CD14-positive monocyte (primary cell): Measurements from ENCODE around the gene BANP. TPM values are rescaled to one million over a fixed set of nuclear protein-coding genes. Genes with fewer than 3 reads are reported as not detected.

Source experiments
- DNase-seq, 3 donors: peaks; one replicate each; pipeline ENCODE4 v3.0.0-alpha.2; 2011 to 2022
- H2AFZ ChIP-seq: 2 replicates; pipeline ENCODE4 v1.6.0; 2012; ENCODE audit warnings: mild to moderate bottlenecking, low read depth, low read length, inconsistent platforms; ENCODE audit not compliant: insufficient read depth, poor library complexity, severe bottlenecking
- H3K27ac ChIP-seq, 2 donors: 1 replicate in 1 of 2; 2 replicates in 1 of 2; pipeline ENCODE4 v1.5.1; 2012 to 2013; ENCODE audit warnings: low read length in 2 of 2, control low read depth in 1 of 2, inconsistent platforms in 1 of 2, low read depth in 1 of 2, mild to moderate bottlenecking in 1 of 2
- H3K27me3 ChIP-seq, 2 donors: one replicate each; pipeline versions ENCODE4 v1.6.0 to v1.6.1; 2011 to 2013; ENCODE audit warnings: low read length in 2 of 2; ENCODE audit not compliant: control insufficient read depth in 2 of 2, insufficient read depth in 2 of 2
- H3K36me3 ChIP-seq, 2 donors: replicated peaks in 1 of 2; 1 replicate in 1 of 2; 2 replicates in 1 of 2; pipeline versions ENCODE4 v1.5.1 to v1.6.1; 2012 to 2013; ENCODE audit warnings: low read length in 2 of 2, control low read depth in 1 of 2, inconsistent platforms in 1 of 2, mild to moderate bottlenecking in 1 of 2; ENCODE audit not compliant: insufficient read depth in 2 of 2, control insufficient read depth in 1 of 2
- H3K4me1 ChIP-seq, 2 donors: 1 replicate in 1 of 2; 2 replicates in 1 of 2; pipeline versions ENCODE4 v1.5.1 to v1.6.1; 2012 to 2013; ENCODE audit warnings: low read length in 2 of 2, control low read depth in 1 of 2, inconsistent platforms in 1 of 2, mild to moderate bottlenecking in 1 of 2, moderate library complexity in 1 of 2; ENCODE audit not compliant: insufficient read depth in 2 of 2, control insufficient read depth in 1 of 2
- H3K4me2 ChIP-seq: replicated peaks from 2 replicates; pipeline ENCODE3; 2012; ENCODE audit warnings: low read length, moderate library complexity, mild to moderate bottlenecking; ENCODE audit not compliant: poor library complexity, severe bottlenecking; ENCODE audit errors: extremely low read depth
- H3K4me3 ChIP-seq, 3 experiments: fragments of 200-600 bp in 1 of 3; sonication (generic) in 1 of 3; replicated peaks in 1 of 3; 1 replicate in 2 of 3; 2 replicates in 1 of 3; pipeline ENCODE4 v1.5.1; 2011 to 2013; ENCODE audit warnings: low read length in 3 of 3, mild to moderate bottlenecking in 3 of 3, control low read depth in 2 of 3, low read depth in 2 of 3, inconsistent platforms in 1 of 3, moderate library complexity in 1 of 3
- H3K79me2 ChIP-seq: 2 replicates; pipeline ENCODE4 v1.6.0; 2012; ENCODE audit warnings: mild to moderate bottlenecking, control low read depth, inconsistent platforms, low read length, moderate library complexity; ENCODE audit not compliant: insufficient read depth
- H3K9ac ChIP-seq: 2 replicates; pipeline ENCODE4 v1.6.0; 2017; ENCODE audit warnings: low read length, mild to moderate bottlenecking; ENCODE audit not compliant: insufficient read depth, poor library complexity, severe bottlenecking
- H3K9me3 ChIP-seq, 2 donors: replicated peaks in 1 of 2; 1 replicate in 1 of 2; 2 replicates in 1 of 2; pipeline versions ENCODE4 v1.5.1 to v1.6.1; 2012 to 2013; ENCODE audit warnings: low read length in 2 of 2, control low read depth in 1 of 2; ENCODE audit not compliant: control insufficient read depth in 1 of 2, insufficient read depth in 1 of 2
- H4K20me1 ChIP-seq: 2 replicates; pipeline ENCODE4 v1.6.0; 2012; ENCODE audit warnings: mild to moderate bottlenecking, low read length, control low read depth, moderate library complexity; ENCODE audit not compliant: insufficient read depth
- H3K27ac Mint-ChIP-seq, 7 donors: one replicate each; pipeline ENCODE4 v1.8.0; 2020; ENCODE audit warnings: mild to moderate bottlenecking in 7 of 7, mixed read lengths in 7 of 7, moderate library complexity in 6 of 7, inconsistent platforms in 2 of 7
- H3K27me3 Mint-ChIP-seq, 3 donors: one replicate each; pipeline ENCODE4 v1.8.0; 2021 to 2022; ENCODE audit warnings: low read depth in 3 of 3, mild to moderate bottlenecking in 3 of 3, mixed read lengths in 3 of 3, moderate library complexity in 3 of 3, inconsistent platforms in 1 of 3
- H3K36me3 Mint-ChIP-seq, 2 donors: one replicate each; pipeline ENCODE4 v1.8.0; 2020; ENCODE audit warnings: mixed read lengths in 2 of 2, inconsistent platforms in 1 of 2, mild to moderate bottlenecking in 1 of 2
- H3K4me1 Mint-ChIP-seq: one replicate; pipeline ENCODE4 v1.8.0; 2020; ENCODE audit warnings: mild to moderate bottlenecking, mixed read lengths
- H3K4me3 Mint-ChIP-seq, 2 donors: one replicate each; pipeline ENCODE4 v1.8.0; 2020; ENCODE audit warnings: mild to moderate bottlenecking in 2 of 2, mixed read lengths in 2 of 2, moderate library complexity in 1 of 2
- H3K9me3 Mint-ChIP-seq, 7 donors: one replicate each; pipeline ENCODE4 v1.8.0; 2020 to 2022; ENCODE audit warnings: mixed read lengths in 7 of 7, mild to moderate bottlenecking in 6 of 7, moderate library complexity in 6 of 7, inconsistent platforms in 2 of 7
- WGBS: methylation state at CpG from one replicate; pipeline ENCODE4 v1.1.5; 2013; ENCODE audit warnings: missing lambda C conversion rate; ENCODE audit not compliant: insufficient coverage; 5-methylcytosine and 5-hydroxymethylcytosine counted together
- intact Hi-C, 2 donors: fragments of 100-400 bp; cut with micrococcal nuclease; formaldehyde crosslinking; loops; one replicate each; pipeline versions ENCODE4 v1.15.0 to v1.15.1; 2023
- polyA plus RNA-seq, 3 donors: library from polyadenylated mRNA; depleted of rRNA in 1 of 3; unstranded in 2 of 3; stranded (reverse) in 1 of 3; fragments of 300-500 nt in 2 of 3; fragments of >200 nt in 1 of 3; fragmentation: Illumina TruSeq in 2 of 3; gene quantifications; 1 replicate in 2 of 3; 2 replicates in 1 of 3; pipeline ENCODE4 v1.2.3, GENCODE V29; 2012 to 2021
- TF ChIP-seq, protein P1 (sequence below): fragments of 200-600 bp; IDR thresholded peaks from one replicate; pipeline ENCODE4 v1.8.0; 2022; ENCODE audit warnings: antibody characterized with exemption, mild to moderate bottlenecking

The BANP gene
- polyA plus RNA-seq, 3 donors = 10.1 to 40.9 (median 11.7) TPM

DNA sequence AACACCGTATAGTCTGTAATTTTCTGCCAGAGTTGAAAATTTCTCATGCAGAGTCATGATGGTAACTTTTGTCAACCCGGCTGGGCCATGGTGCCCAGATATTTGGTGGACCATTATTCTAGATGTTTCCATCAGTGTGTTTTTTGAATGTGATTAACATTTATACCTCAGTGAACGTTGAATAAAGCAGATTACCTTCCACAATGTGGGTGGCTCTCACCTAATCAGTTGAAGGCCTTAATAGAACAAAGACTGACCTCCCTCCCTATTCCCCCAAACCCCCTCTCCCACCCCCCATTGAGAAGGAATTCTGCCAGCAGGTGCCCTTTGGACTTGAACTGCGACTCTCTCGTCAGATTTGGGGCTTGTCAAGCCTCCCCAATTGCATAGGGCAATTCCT, 8.6 kb upstream of the BANP start:
- Mint-ChIP-seq H3K27me3 (peaks cover 0 to 4% (median 2%) of the 10 kb centered on the region in 3 donors), H3K9me3 (peaks cover 0 to 3% (median 0%) of the 10 kb centered on the region in 7 donors), H3K4me3 (no peak overlapping the region), H3K36me3 (no peaks in the 10 kb centered on the region), H3K27ac (no peak overlapping the region), H3K4me1 (peaks cover 21% of the 10 kb centered on the region)
- Histone ChIP-seq H3K4me1 (peaks cover 13 to 17% of the 10 kb centered on the region in 2 donors), H3K4me3 (no peak overlapping the region), H3K36me3 (no peaks in the 10 kb centered on the region), H3K79me2 (no peaks in the 10 kb centered on the region), H3K27ac (no peak overlapping the region), H3K9ac (no peak overlapping the region), H3K9me3 (no peaks in the 10 kb centered on the region), H2AFZ (no peak overlapping the region), H3K27me3 (no peaks in the 10 kb centered on the region), H3K4me2 (no peak overlapping the region), H4K20me1 (no peaks in the 10 kb centered on the region)
- DNase-seq = no peak
- WGBS = no CpG with 5 or more reads among the region's 5 CpGs
- intact Hi-C loops = no loop called here
- TF ChIP-seq, protein P1, sequence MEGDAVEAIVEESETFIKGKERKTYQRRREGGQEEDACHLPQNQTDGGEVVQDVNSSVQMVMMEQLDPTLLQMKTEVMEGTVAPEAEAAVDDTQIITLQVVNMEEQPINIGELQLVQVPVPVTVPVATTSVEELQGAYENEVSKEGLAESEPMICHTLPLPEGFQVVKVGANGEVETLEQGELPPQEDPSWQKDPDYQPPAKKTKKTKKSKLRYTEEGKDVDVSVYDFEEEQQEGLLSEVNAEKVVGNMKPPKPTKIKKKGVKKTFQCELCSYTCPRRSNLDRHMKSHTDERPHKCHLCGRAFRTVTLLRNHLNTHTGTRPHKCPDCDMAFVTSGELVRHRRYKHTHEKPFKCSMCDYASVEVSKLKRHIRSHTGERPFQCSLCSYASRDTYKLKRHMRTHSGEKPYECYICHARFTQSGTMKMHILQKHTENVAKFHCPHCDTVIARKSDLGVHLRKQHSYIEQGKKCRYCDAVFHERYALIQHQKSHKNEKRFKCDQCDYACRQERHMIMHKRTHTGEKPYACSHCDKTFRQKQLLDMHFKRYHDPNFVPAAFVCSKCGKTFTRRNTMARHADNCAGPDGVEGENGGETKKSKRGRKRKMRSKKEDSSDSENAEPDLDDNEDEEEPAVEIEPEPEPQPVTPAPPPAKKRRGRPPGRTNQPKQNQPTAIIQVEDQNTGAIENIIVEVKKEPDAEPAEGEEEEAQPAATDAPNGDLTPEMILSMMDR = no peak

DNA sequence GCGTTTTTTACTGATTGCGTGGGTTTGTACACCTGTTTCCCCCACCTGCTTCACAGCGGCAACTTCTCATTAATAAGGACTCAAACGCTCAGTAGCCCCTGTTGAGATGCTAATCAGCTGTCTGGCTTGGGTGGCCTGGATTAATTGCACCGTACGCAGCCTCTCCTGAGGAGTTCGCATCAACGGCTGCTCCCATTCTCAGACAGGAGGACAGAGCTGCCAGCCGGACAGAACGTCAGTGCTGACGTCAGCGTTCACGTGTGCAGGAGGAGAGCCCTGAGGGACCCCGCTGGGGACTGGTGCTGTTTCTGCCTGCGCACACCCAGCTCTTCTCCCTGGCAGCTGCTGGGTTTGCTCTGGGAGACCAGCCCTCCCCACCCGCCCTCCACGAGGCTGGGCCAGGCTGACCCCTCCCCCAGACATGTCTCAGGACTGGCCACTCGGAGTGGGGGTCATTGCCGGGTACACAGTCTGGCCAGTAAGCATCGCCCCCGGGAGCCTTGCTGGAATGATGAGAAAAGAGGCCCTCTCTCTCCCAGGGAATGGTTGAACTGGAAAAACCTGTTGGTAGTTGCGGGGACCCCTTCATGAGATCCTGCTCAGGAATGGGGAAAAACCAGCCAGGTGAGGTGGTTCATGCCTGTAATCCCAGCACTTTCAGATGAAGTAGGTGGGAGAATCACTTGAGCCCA, 5.7 kb upstream of the BANP start:
- H3K36me3 ChIP-seq = no peaks in the 10 kb centered on the region
- H3K9me3 ChIP-seq = no peaks in the 10 kb centered on the region
- peak overlapping the region; percentile 81 for H2AFZ ChIP-seq
- intact Hi-C loops = no loop called here
- Mint-ChIP-seq H3K36me3 (no peaks in the 10 kb centered on the region), H3K27me3 (peaks cover 0 to 2% (median 2%) of the 10 kb centered on the region in 3 donors), H3K9me3 (no peaks in the 10 kb centered on the region), H3K4me3 (peak overlapping the region; percentile 78 to 83), H3K4me1 (peaks cover 40% of the 10 kb centered on the region), H3K27ac (peak overlapping the region in 6 of 7 donors; percentile 58 to 84 (median 72))
- peak overlapping the region; percentile 54 for H3K9ac ChIP-seq
- WGBS = 31% methylated on average over 15 of the region's 22 CpGs
- H4K20me1 ChIP-seq = no peaks in the 10 kb centered on the region
- H3K27ac ChIP-seq = peak overlapping the region in 1 of 2 donors; percentile 53
- H3K4me2 ChIP-seq = peak overlapping the region; percentile 79
- H3K79me2 ChIP-seq = no peaks in the 10 kb centered on the region
- peak; percentile 63 to 74 (median 68) for DNase-seq
- TF ChIP-seq, protein P1 = no peak
- H3K27me3 ChIP-seq = no peaks in the 10 kb centered on the region
- peaks cover 36 to 46% of the 10 kb centered on the region in 2 donors for H3K4me1 ChIP-seq
- H3K4me3 ChIP-seq = peak overlapping the region; percentile 12 to 72 (median 45)
